Measurements from ENCODE around the gene AK5.

The AK5 gene

GRCh38 chr1:77348549-77348948 is 66.7 kb downstream of the AK5 start:
- peak; percentile 7 for DNase-seq (ENCODE audit: low read depth)
- H3K4me3 ChIP-seq (ENCODE audit: low read depth, low read length) = no peak overlapping the region
- no peak for TF ChIP-seq MAX (IDR thresholded peaks at IDR 0.05; ENCODE audit: low read depth, low read length)
- TF ChIP-seq, protein P1, sequence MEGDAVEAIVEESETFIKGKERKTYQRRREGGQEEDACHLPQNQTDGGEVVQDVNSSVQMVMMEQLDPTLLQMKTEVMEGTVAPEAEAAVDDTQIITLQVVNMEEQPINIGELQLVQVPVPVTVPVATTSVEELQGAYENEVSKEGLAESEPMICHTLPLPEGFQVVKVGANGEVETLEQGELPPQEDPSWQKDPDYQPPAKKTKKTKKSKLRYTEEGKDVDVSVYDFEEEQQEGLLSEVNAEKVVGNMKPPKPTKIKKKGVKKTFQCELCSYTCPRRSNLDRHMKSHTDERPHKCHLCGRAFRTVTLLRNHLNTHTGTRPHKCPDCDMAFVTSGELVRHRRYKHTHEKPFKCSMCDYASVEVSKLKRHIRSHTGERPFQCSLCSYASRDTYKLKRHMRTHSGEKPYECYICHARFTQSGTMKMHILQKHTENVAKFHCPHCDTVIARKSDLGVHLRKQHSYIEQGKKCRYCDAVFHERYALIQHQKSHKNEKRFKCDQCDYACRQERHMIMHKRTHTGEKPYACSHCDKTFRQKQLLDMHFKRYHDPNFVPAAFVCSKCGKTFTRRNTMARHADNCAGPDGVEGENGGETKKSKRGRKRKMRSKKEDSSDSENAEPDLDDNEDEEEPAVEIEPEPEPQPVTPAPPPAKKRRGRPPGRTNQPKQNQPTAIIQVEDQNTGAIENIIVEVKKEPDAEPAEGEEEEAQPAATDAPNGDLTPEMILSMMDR (IDR thresholded peaks at IDR 0.05; ENCODE audit: low read depth, low read length) = no peak
- no peak for TF ChIP-seq POLR2A (IDR thresholded peaks at IDR 0.05; ENCODE audit: extremely low read depth, insufficient read length)
- TF ChIP-seq MYC (IDR thresholded peaks at IDR 0.05; ENCODE audit: low read depth, low read length) = no peak

DNA sequence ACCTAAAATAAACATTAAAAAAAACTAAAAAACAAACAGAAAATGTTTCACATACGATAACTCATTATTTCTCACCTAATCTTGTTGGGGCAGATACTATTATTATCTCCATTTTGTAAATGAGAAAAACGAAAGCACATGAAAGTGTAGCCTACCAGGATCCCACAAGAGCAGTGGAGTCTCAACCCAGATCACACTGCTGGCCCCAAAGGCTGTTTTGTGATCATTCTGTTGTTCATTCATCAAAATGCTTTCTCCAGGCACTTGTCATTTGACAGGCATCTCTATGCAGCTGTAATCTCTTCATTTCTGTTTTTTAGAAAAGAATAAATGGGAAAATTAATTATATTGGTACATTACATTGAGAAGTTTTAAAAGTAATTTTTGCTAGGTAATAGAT is 67.5 kb downstream of the AK5 start:
- H3K4me3 ChIP-seq (ENCODE audit: low read depth, low read length) = no peak overlapping the region
- DNase-seq (ENCODE audit: low read depth) = no peak
- TF ChIP-seq, protein P1 (IDR thresholded peaks at IDR 0.05; ENCODE audit: low read depth, low read length) = no peak
- TF ChIP-seq POLR2A (IDR thresholded peaks at IDR 0.05; ENCODE audit: extremely low read depth, insufficient read length) (no peak), MYC (IDR thresholded peaks at IDR 0.05; ENCODE audit: low read depth, low read length) (no peak), MAX (IDR thresholded peaks at IDR 0.05; ENCODE audit: low read depth, low read length) (no peak)

GRCh38 chr1:77350012-77350770 is 68.4 kb downstream of the AK5 start:
- TF ChIP-seq, protein P1 (IDR thresholded peaks at IDR 0.05; ENCODE audit: low read depth, low read length) = no peak
- no peak for TF ChIP-seq MYC (IDR thresholded peaks at IDR 0.05; ENCODE audit: low read depth, low read length)
- no peak for TF ChIP-seq MAX (IDR thresholded peaks at IDR 0.05; ENCODE audit: low read depth, low read length)
- TF ChIP-seq POLR2A (IDR thresholded peaks at IDR 0.05; ENCODE audit: extremely low read depth, insufficient read length) = no peak
- DNase-seq (ENCODE audit: low read depth) = no peak

GRCh38 chr1:77354536-77354935 is 72.7 kb downstream of the AK5 start:
- no peak for DNase-seq (ENCODE audit: low read depth)
- H3K4me3 ChIP-seq (ENCODE audit: low read depth, low read length) = no peak overlapping the region
- TF ChIP-seq MAX (IDR thresholded peaks at IDR 0.05; ENCODE audit: low read depth, low read length) (no peak), MYC (IDR thresholded peaks at IDR 0.05; ENCODE audit: low read depth, low read length) (no peak)
- TF ChIP-seq, protein P1 (IDR thresholded peaks at IDR 0.05; ENCODE audit: low read depth, low read length) = no peak

More at GRCh38 chr1:77350012-77350770, 68.4 kb downstream of the AK5 start:
- H3K4me3 ChIP-seq (ENCODE audit: low read depth, low read length) = no peak overlapping the region

DNA sequence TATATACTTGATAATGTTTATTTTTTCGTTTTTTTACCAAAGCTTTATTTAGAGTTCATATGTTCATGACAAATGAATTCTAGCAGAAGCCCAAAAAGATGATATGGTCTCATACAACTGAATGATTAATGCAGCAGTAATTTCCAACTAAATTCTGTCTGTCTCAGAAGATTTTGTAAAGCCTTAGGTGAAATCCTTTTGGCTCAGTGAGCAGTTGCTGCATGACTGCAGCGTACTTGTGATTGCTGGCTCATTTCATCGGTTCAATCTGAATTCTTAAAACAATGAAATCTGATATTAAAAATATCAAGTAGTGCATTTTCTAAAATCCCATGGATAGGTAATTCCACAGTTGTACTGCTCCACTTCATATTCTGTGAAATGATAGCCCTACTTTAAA is 73.2 kb downstream of the AK5 start:
- DNase-seq (ENCODE audit: low read depth) = no peak
- H3K4me3 ChIP-seq (ENCODE audit: low read depth, low read length) = no peak overlapping the region
- TF ChIP-seq MYC (IDR thresholded peaks at IDR 0.05; ENCODE audit: low read depth, low read length) (no peak), MAX (IDR thresholded peaks at IDR 0.05; ENCODE audit: low read depth, low read length) (no peak), POLR2A (IDR thresholded peaks at IDR 0.05; ENCODE audit: extremely low read depth, insufficient read length) (no peak)
- TF ChIP-seq, protein P1 (IDR thresholded peaks at IDR 0.05; ENCODE audit: low read depth, low read length) = no peak

All from NB4 (cell line).